NCI-H1417 treated with DMSO at 0.1 percent for 48 hours (cell line): ENCODE measurements around the gene MKKS.
"Not testable (repeated sequence)": the region's sequence is repeated elsewhere in the genome, so short reads cannot be mapped to it uniquely, and the experiment has no call there.

Experiments
- DNase-seq: peaks from one replicate; lab custom pipeline; 2025; lab: John Stamatoyannopoulos, UW

Gene MKKS

GRCh38 chr20:10412591-10413408 is 21.2 kb downstream of the MKKS start:
- DNase-seq: no peak

- DNase-seq: no peak
Observed at GRCh38 chr20:10411673-10412072, 22.3 kb downstream of the MKKS start.

- DNase-seq: no peak
Observed at GRCh38 chr20:10408108-10408813, 25.8 kb downstream of the MKKS start.

GRCh38 chr20:10404959-10405530 is 29.0 kb downstream of the MKKS start:
- no peak for DNase-seq

GRCh38 chr20:10404023-10404628 is 29.9 kb downstream of the MKKS start:
- DNase-seq: no peak

- DNase-seq: no peak
Observed at GRCh38 chr20:10402938-10403608, 30.9 kb downstream of the MKKS start.

- DNase-seq: no peak
Observed at GRCh38 chr20:10398834-10399369, 35.1 kb downstream of the MKKS start.

- not testable (repeated sequence) for DNase-seq
Observed at GRCh38 chr20:10394752-10395151, 39.3 kb downstream of the MKKS start.

- DNase-seq: no peak
Observed at GRCh38 chr20:10390709-10391108, 43.3 kb downstream of the MKKS start.

GRCh38 chr20:10388597-10388996 is 45.4 kb downstream of the MKKS start:
- no peak for DNase-seq

- DNase-seq: no peak
Observed at GRCh38 chr20:10387686-10388085, 46.3 kb downstream of the MKKS start.

GRCh38 chr20:10385850-10386544 is 48.0 kb downstream of the MKKS start:
- no peak for DNase-seq

- DNase-seq: no peak
Observed at GRCh38 chr20:10381477-10381876, 52.5 kb downstream of the MKKS start.

- DNase-seq: peak; percentile 27
Observed at GRCh38 chr20:10379761-10380160, 54.3 kb downstream of the MKKS start.

- DNase-seq: no peak
Observed at GRCh38 chr20:10376270-10377075, 57.5 kb downstream of the MKKS start.

GRCh38 chr20:10375191-10375590 is 58.8 kb downstream of the MKKS start:
- no peak for DNase-seq

- DNase-seq: no peak
Observed at GRCh38 chr20:10374036-10374435, 60.0 kb downstream of the MKKS start.

GRCh38 chr20:10371467-10371866 is 62.6 kb downstream of the MKKS start:
- DNase-seq: no peak

- no peak for DNase-seq
Observed at GRCh38 chr20:10370091-10370887, 63.7 kb downstream of the MKKS start.

- DNase-seq: no peak
Observed at GRCh38 chr20:10369723-10370090, 64.3 kb downstream of the MKKS start.
